OCI-LY1 (cell line): ENCODE measurements around the gene ASIC3.
"Not testable (repeated sequence)": the region's sequence is repeated elsewhere in the genome, so short reads cannot be mapped to it uniquely, and the experiment has no call there.

Source experiments
- H2AFZ ChIP-seq: fragments of 200-600 bp; sonication (generic), shearing (Covaris generic); 2 replicates; pipeline ENCODE4 v1.6.0; 2014; ENCODE audit warnings: antibody characterized with exemption, mild to moderate bottlenecking, low read length
- H3F3A ChIP-seq: fragments of 200-600 bp; sonication (generic), shearing (Covaris generic); 2 replicates; pipeline ENCODE4 v1.6.0; 2014; ENCODE audit warnings: mild to moderate bottlenecking, antibody characterized with exemption, low read length, moderate library complexity; ENCODE audit not compliant: insufficient read depth
- H3K27ac ChIP-seq: fragments of 200-600 bp; sonication (generic); 2 replicates; pipeline ENCODE4 v1.5.1; 2014; ENCODE audit warnings: low read length, mixed run types, mild to moderate bottlenecking, low read depth; ENCODE audit not compliant: poor library complexity, severe bottlenecking
- H3K27me3 ChIP-seq: fragments of 200-600 bp; sonication (generic); 2 replicates; pipeline ENCODE4 v1.6.0; 2014; ENCODE audit warnings: antibody characterized with exemption, mild to moderate bottlenecking, low read length, moderate library complexity; ENCODE audit not compliant: insufficient read depth
- H3K36me3 ChIP-seq: fragments of 200-600 bp; sonication (generic); 2 replicates; pipeline ENCODE4 v1.6.1; 2014; ENCODE audit warnings: mild to moderate bottlenecking, antibody characterized with exemption, low read length, moderate library complexity, mixed read lengths; ENCODE audit not compliant: insufficient read depth
- H3K4me1 ChIP-seq: fragments of 200-600 bp; sonication (generic); 2 replicates; pipeline ENCODE4 v1.5.1; 2014; ENCODE audit warnings: mild to moderate bottlenecking, low read length, moderate library complexity; ENCODE audit not compliant: insufficient read depth, severe bottlenecking
- H3K4me2 ChIP-seq: fragments of 200-600 bp; sonication (generic), shearing (Covaris generic); 2 replicates; pipeline ENCODE4 v1.6.1; 2014; ENCODE audit warnings: low read length
- H3K4me3 ChIP-seq: fragments of 200-600 bp; sonication (generic); 2 replicates; pipeline ENCODE4 v1.5.1; 2014; ENCODE audit warnings: low read length, low read depth, mild to moderate bottlenecking, mixed read lengths; ENCODE audit not compliant: poor library complexity, severe bottlenecking
- H3K79me2 ChIP-seq: fragments of 200-600 bp; shearing (Covaris generic); 2 replicates; pipeline ENCODE4 v1.6.1; 2016; ENCODE audit warnings: mixed run types, low read length, mixed read lengths; ENCODE audit not compliant: insufficient read depth
- H3K9ac ChIP-seq: fragments of 200-600 bp; sonication (generic), shearing (Covaris generic); 2 replicates; pipeline ENCODE4 v1.6.1; 2014; ENCODE audit warnings: mild to moderate bottlenecking, low read length, mixed read lengths
- H3K9me2 ChIP-seq: fragments of 200-600 bp; sonication (generic), shearing (Covaris generic); 2 replicates; pipeline ENCODE4 v1.6.1; 2014; ENCODE audit warnings: low read depth, mild to moderate bottlenecking, low read length, mixed read lengths
- H3K9me3 ChIP-seq: fragments of 200-600 bp; shearing (Covaris generic); 2 replicates; pipeline ENCODE4 v1.6.1; 2014; ENCODE audit warnings: low read length, mixed read lengths
- H4K20me1 ChIP-seq: fragments of 200-600 bp; sonication (generic), shearing (Covaris generic); 2 replicates; pipeline ENCODE4 v1.6.0; 2016; ENCODE audit warnings: mild to moderate bottlenecking, low read length; ENCODE audit not compliant: insufficient read depth
- CTCF ChIP-seq: fragments of 200-600 bp; sonication (generic), shearing (Covaris generic); IDR thresholded peaks from 2 replicates; pipeline ENCODE4 v1.5.1; 2017; ENCODE audit warnings: mild to moderate bottlenecking, antibody characterized with exemption, low read length, moderate library complexity, mixed read lengths
- EZH2 ChIP-seq: fragments of 200-600 bp; sonication (generic), shearing (Covaris generic); IDR thresholded peaks from 2 replicates; pipeline ENCODE4 v1.8.0; 2017; ENCODE audit warnings: borderline replicate concordance, mixed run types, mild to moderate bottlenecking, antibody characterized with exemption, low read length, moderate library complexity, mixed read lengths

ASIC3 gene

GRCh38 chr7:151023232-151023631 lies 25.1 kb upstream of the ASIC3 start:
- Histone ChIP-seq H3K9me3 (no peaks in the 10 kb centered on the region), H3K4me3 (no peak overlapping the region), H3K4me1 (peaks cover 12% of the 10 kb centered on the region), H3K27ac (no peak overlapping the region), H3K4me2 (no peak overlapping the region), H2AFZ (no peak overlapping the region), H3K9ac (no peak overlapping the region), H3K79me2 (no peaks in the 10 kb centered on the region), H3F3A (no peaks in the 10 kb centered on the region), H3K9me2 (no peaks in the 10 kb centered on the region), H3K27me3 (peaks cover 4% of the 10 kb centered on the region), H4K20me1 (no peaks in the 10 kb centered on the region), H3K36me3 (no peaks in the 10 kb centered on the region)
- TF ChIP-seq EZH2: no peak
- no peak for TF ChIP-seq CTCF

- Histone ChIP-seq H3K36me3 (no peaks in the 10 kb centered on the region), H3K79me2 (no peaks in the 10 kb centered on the region), H4K20me1 (no peaks in the 10 kb centered on the region), H3K9me3 (no peaks in the 10 kb centered on the region), H3K27ac (no peak within 1 kb of the TSS), H3K9ac (no peak within 1 kb of the TSS), H3F3A (no peaks in the 10 kb centered on the region), H3K4me1 (peaks cover 18% of the 10 kb centered on the region), H2AFZ (no peak within 1 kb of the TSS), H3K4me3 (no peak within 1 kb of the TSS), H3K27me3 (peaks cover 4% of the 10 kb centered on the region), H3K4me2 (no peak within 1 kb of the TSS), H3K9me2 (no peaks in the 10 kb centered on the region)
- no peak for TF ChIP-seq CTCF
- no peak for TF ChIP-seq EZH2
Observed at GRCh38 chr7:151024435-151025056, 23.8 kb upstream of the ASIC3 start, which contains the start of gene ATG9B. TSS of gene ATG9B (minus strand) at chr7:151024494. CDS start at chr7:151024423, 71 bp downstream.

GRCh38 chr7:151025924-151026671 lies 22.2 kb upstream of the ASIC3 start:
- Histone ChIP-seq H3K4me1 (peaks cover 24% of the 10 kb centered on the region), H3K4me3 (no peak overlapping the region), H3K4me2 (no peak overlapping the region), H2AFZ (no peak overlapping the region), H3K79me2 (no peaks in the 10 kb centered on the region), H4K20me1 (no peaks in the 10 kb centered on the region), H3K9ac (no peak overlapping the region), H3K27me3 (peaks cover 4% of the 10 kb centered on the region; the same call in 1 of the 2 replicates), H3K36me3 (no peaks in the 10 kb centered on the region), H3F3A (no peaks in the 10 kb centered on the region), H3K27ac (no peak overlapping the region), H3K9me2 (no peaks in the 10 kb centered on the region), H3K9me3 (no peaks in the 10 kb centered on the region)
- TF ChIP-seq EZH2 (no peak), CTCF (no peak)

- not testable (repeated sequence) for H3K79me2 ChIP-seq, H3K27me3 ChIP-seq, H4K20me1 ChIP-seq, H2AFZ ChIP-seq, H3K9me3 ChIP-seq, H3K36me3 ChIP-seq, H3K9me2 ChIP-seq, H3F3A ChIP-seq, H3K27ac ChIP-seq
- H3K4me2 ChIP-seq: peak overlapping the region; percentile 66
- peaks cover 24% of the 10 kb centered on the region for H3K4me1 ChIP-seq
- peak overlapping the region; percentile 73 for H3K4me3 ChIP-seq
- H3K9ac ChIP-seq: peak overlapping the region; percentile 20; the same call in 1 of the 2 replicates
Observed at GRCh38 chr7:151026771-151027727, 21.3 kb upstream of the ASIC3 start.

- Histone ChIP-seq H2AFZ (peak overlapping the region; percentile 48; the same call in 1 of the 2 replicates), H3K4me2 (peak overlapping the region; percentile 66), H3K4me3 (peak overlapping the region; percentile 73), H3K4me1 (peaks cover 24% of the 10 kb centered on the region), H3K9ac (peak overlapping the region; percentile 20)
- H4K20me1 ChIP-seq, H3K36me3 ChIP-seq, H3K9me3 ChIP-seq, H3K27me3 ChIP-seq, H3F3A ChIP-seq, H3K27ac ChIP-seq, H3K9me2 ChIP-seq, H3K79me2 ChIP-seq: not testable (repeated sequence)
Observed at GRCh38 chr7:151027728-151028130, 20.6 kb upstream of the ASIC3 start.
